ENCODE results near the gene NPLOC4. TPM values are rescaled to one million over a fixed set of nuclear protein-coding genes. Genes with fewer than 3 reads are reported as not detected.
A peak's percentile ranks its signal among the peaks of the same experiment; 100 is the strongest.

Gene NPLOC4
- total and polyA plus RNA-seq, 2 of the 13 experiments (the other 11 are each of a cell fraction or from before 2014, with no cell fraction given) = 57.0 to 97.0 TPM

GRCh38 chr17:81616877-81617276, 20.0 kb downstream of the NPLOC4 start:
- no peak overlapping the region for H3K4me2 ChIP-seq (ENCODE audit: low read depth, low read length)
- H3K79me2 ChIP-seq (ENCODE audit: insufficient read depth, low read length) = peaks cover 27% of the 10 kb centered on the region
- no peak for ATAC-seq
- peaks cover 47 to 70% of the 10 kb centered on the region in 2 experiments for H3K36me3 ChIP-seq (replicated peaks in 1 of 2; ENCODE audit: control insufficient read depth in 1 of 2, insufficient read depth in 2 of 2, low read length in 2 of 2)
- BruUV-seq (replicated peaks) = no TSS peak
- ChIA-PET CTCF (ENCODE audit: low intra/inter-chr PET ratio, low total read pairs) (no interaction called here), POLR2A (no interaction called here)
- DNase-seq (ENCODE audit: low spot score) = no peak
- intact Hi-C loops (cut with micrococcal nuclease; ENCODE audit: unreplicated experiment) (no loop called here), in situ Hi-C loops (cut with HindIII; ENCODE audit: extremely low pct_ligation_motif_present, low pct_unique_long_range_greater_than_20kb) (no loop called here)
- H3K4me1 ChIP-seq (ENCODE audit: insufficient read depth, low read length) = peaks cover 15% of the 10 kb centered on the region
- TF ChIP-seq ZNF598 (CRISPR knock-in tag; IDR thresholded peaks at IDR 0.05; ENCODE audit: borderline replicate concordance) (no peak), PAF1 (CRISPR knock-in tag; IDR thresholded peaks at IDR 0.05) (no peak), NCOA2 (CRISPR knock-in tag; IDR thresholded peaks at IDR 0.05) (no peak), ZNF75D (CRISPR knock-in tag; IDR thresholded peaks at IDR 0.05; ENCODE audit: borderline replicate concordance) (no peak), ZNF292 (CRISPR knock-in tag; IDR thresholded peaks at IDR 0.05; ENCODE audit: borderline replicate concordance, low read depth) (no peak)
- FAIRE-seq = no peak
- no peak overlapping the region for H3K27ac ChIP-seq (ENCODE audit: extremely low read length, insufficient read depth, low read length)
- H3K27me3 ChIP-seq (ENCODE audit: control insufficient read depth in 1 of 2, insufficient read depth in 2 of 2, low read length in 2 of 2) = no peaks in the 10 kb centered on the region
- H3K4me3 ChIP-seq (replicated peaks in 1 of 3; ENCODE audit: insufficient read depth in 1 of 3, low read depth in 2 of 3, low read length in 3 of 3) = no peak overlapping the region
- peaks cover 14% of the 10 kb centered on the region; the same call in 1 of the 2 replicates for H4K20me1 ChIP-seq (ENCODE audit: insufficient read depth, low read length)
- H2AFZ ChIP-seq (ENCODE audit: low read length) = no peak overlapping the region
- WGBS (ENCODE audit: low lambda C conversion rate) = 45% methylated on average over 5 of the region's 7 CpGs
- H3K9me3 ChIP-seq (ENCODE audit: low read length) = no peaks in the 10 kb centered on the region
- H3K9ac ChIP-seq (ENCODE audit: insufficient read depth, low read depth, low read length) = no peak overlapping the region

DNA sequence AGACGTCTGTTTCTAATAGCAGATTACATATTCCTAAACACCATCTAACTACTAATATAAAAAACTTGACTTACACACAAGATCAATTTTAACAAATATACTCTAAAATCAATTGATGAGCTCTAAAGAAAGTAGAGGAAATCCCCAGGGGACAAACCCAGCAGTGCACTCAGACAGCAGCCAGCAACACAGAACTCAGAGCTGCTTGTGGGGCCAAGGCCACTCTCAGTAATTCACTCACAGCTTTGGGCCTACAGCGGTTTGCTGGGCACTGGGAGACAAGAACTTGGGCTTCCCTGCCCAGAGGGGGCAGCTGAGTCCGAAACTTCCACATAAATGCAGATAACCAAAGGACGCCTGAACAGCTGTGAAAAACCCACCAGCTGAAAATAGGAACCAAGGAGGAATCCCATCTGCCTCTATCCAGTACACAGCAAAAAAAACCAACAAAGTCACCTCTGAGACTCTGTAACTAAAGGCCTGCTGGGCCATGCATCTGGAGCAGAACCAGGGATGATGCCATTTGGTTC, 21.4 kb downstream of the NPLOC4 start:
- no peak for DNase-seq (ENCODE audit: low spot score)
- Histone ChIP-seq H2AFZ (ENCODE audit: low read length) (no peak overlapping the region), H3K79me2 (ENCODE audit: insufficient read depth, low read length) (peaks cover 27% of the 10 kb centered on the region), H4K20me1 (ENCODE audit: insufficient read depth, low read length) (peaks cover 14% of the 10 kb centered on the region; the same call in 1 of the 2 replicates), H3K4me3 (replicated peaks in 1 of 3; ENCODE audit: insufficient read depth in 1 of 3, low read depth in 2 of 3, low read length in 3 of 3) (no peak overlapping the region), H3K4me2 (ENCODE audit: low read depth, low read length) (no peak overlapping the region), H3K9me3 (ENCODE audit: low read length) (no peaks in the 10 kb centered on the region), H3K36me3 (replicated peaks in 1 of 2; ENCODE audit: control insufficient read depth in 1 of 2, insufficient read depth in 2 of 2, low read length in 2 of 2) (peaks cover 34 to 58% of the 10 kb centered on the region in 2 experiments), H3K4me1 (ENCODE audit: insufficient read depth, low read length) (peaks cover 15% of the 10 kb centered on the region), H3K9ac (ENCODE audit: insufficient read depth, low read depth, low read length) (no peak overlapping the region), H3K27ac (ENCODE audit: extremely low read length, insufficient read depth, low read length) (no peak overlapping the region), H3K27me3 (ENCODE audit: control insufficient read depth in 1 of 2, insufficient read depth in 2 of 2, low read length in 2 of 2) (no peaks in the 10 kb centered on the region)
- ChIA-PET CTCF (ENCODE audit: low intra/inter-chr PET ratio, low total read pairs) (no interaction called here), POLR2A (interaction anchor here (1.1 kb wide), 1 partner anchor 18 kb away, joined by 3 read pairs; no protein-coding TSS in a partner anchor)
- ATAC-seq = peak; percentile 70
- 91% methylated on average over 4 of the region's 4 CpGs for WGBS (ENCODE audit: low lambda C conversion rate)
- intact Hi-C loops (cut with micrococcal nuclease; ENCODE audit: unreplicated experiment) (no loop called here), in situ Hi-C loops (cut with HindIII; ENCODE audit: extremely low pct_ligation_motif_present, low pct_unique_long_range_greater_than_20kb) (no loop called here)
- no TSS peak for BruUV-seq (replicated peaks)
- FAIRE-seq = no peak
- TF ChIP-seq ZNF232 (CRISPR knock-in tag; IDR thresholded peaks at IDR 0.05; ENCODE audit: borderline replicate concordance) (no peak), ZFX (CRISPR knock-in tag; IDR thresholded peaks at IDR 0.05; ENCODE audit: low read depth) (0 out of 2 replicates have a peak, but pooled peaks have one; percentile 19)

Data from HepG2 (cell line).